Measurements from ENCODE around the gene PRR33.

PRR33 gene

GRCh38 chr11:1843098-1843473, 48.6 kb downstream of the PRR33 start:
- no peak overlapping the region for H3K9ac ChIP-seq (ENCODE audit: low read depth, low read length)
- H3K36me3 ChIP-seq (ENCODE audit: insufficient read depth, low read length): no peaks in the 10 kb centered on the region
- no peaks in the 10 kb centered on the region for H3K4me1 ChIP-seq (ENCODE audit: insufficient read depth, low read length)
- H3K9me3 ChIP-seq (ENCODE audit: control insufficient read depth, insufficient read depth, low read length): no peaks in the 10 kb centered on the region

GRCh38 chr11:1842149-1843097, 49.3 kb downstream of the PRR33 start:
- no peaks in the 10 kb centered on the region for H3K36me3 ChIP-seq (ENCODE audit: insufficient read depth, low read length)
- H3K9me3 ChIP-seq (ENCODE audit: control insufficient read depth, insufficient read depth, low read length): no peaks in the 10 kb centered on the region
- no peak overlapping the region for H3K9ac ChIP-seq (ENCODE audit: low read depth, low read length)
- no peaks in the 10 kb centered on the region for H3K4me1 ChIP-seq (ENCODE audit: insufficient read depth, low read length)

- Histone ChIP-seq H3K4me1 (ENCODE audit: insufficient read depth, low read length) (no peaks in the 10 kb centered on the region), H3K9me3 (ENCODE audit: control insufficient read depth, insufficient read depth, low read length) (no peaks in the 10 kb centered on the region), H3K9ac (ENCODE audit: low read depth, low read length) (no peak overlapping the region), H3K36me3 (ENCODE audit: insufficient read depth, low read length) (no peaks in the 10 kb centered on the region)
Observed at GRCh38 chr11:1841511-1842148, 50.1 kb downstream of the PRR33 start.

- no peaks in the 10 kb centered on the region for H3K9me3 ChIP-seq (ENCODE audit: control insufficient read depth, insufficient read depth, low read length)
- H3K4me1 ChIP-seq (ENCODE audit: insufficient read depth, low read length): no peaks in the 10 kb centered on the region
- H3K36me3 ChIP-seq (ENCODE audit: insufficient read depth, low read length): no peaks in the 10 kb centered on the region
- H3K9ac ChIP-seq (ENCODE audit: low read depth, low read length): no peak overlapping the region
Observed at GRCh38 chr11:1840780-1841480, 50.8 kb downstream of the PRR33 start.

GRCh38 chr11:1839924-1840779, 51.5 kb downstream of the PRR33 start:
- H3K36me3 ChIP-seq (ENCODE audit: insufficient read depth, low read length): no peaks in the 10 kb centered on the region
- no peaks in the 10 kb centered on the region for H3K4me1 ChIP-seq (ENCODE audit: insufficient read depth, low read length)
- no peaks in the 10 kb centered on the region for H3K9me3 ChIP-seq (ENCODE audit: control insufficient read depth, insufficient read depth, low read length)
- H3K9ac ChIP-seq (ENCODE audit: low read depth, low read length): no peak overlapping the region

GRCh38 chr11:1839204-1839923, 52.3 kb downstream of the PRR33 start:
- H3K4me1 ChIP-seq (ENCODE audit: insufficient read depth, low read length): no peaks in the 10 kb centered on the region; the same call in 1 of the 2 replicates
- H3K36me3 ChIP-seq (ENCODE audit: insufficient read depth, low read length): no peaks in the 10 kb centered on the region
- H3K9me3 ChIP-seq (ENCODE audit: control insufficient read depth, insufficient read depth, low read length): no peaks in the 10 kb centered on the region
- no peak overlapping the region for H3K9ac ChIP-seq (ENCODE audit: low read depth, low read length)

- no peaks in the 10 kb centered on the region; the same call in 1 of the 2 replicates for H3K4me1 ChIP-seq (ENCODE audit: insufficient read depth, low read length)
- H3K9ac ChIP-seq (ENCODE audit: low read depth, low read length): no peak within 1 kb of the TSS
- no peaks in the 10 kb centered on the region for H3K36me3 ChIP-seq (ENCODE audit: insufficient read depth, low read length)
- H3K9me3 ChIP-seq (ENCODE audit: control insufficient read depth, insufficient read depth, low read length): no peaks in the 10 kb centered on the region
Observed at GRCh38 chr11:1838426-1839144, 53.1 kb downstream of the PRR33 start, which contains the start of gene TNNI2. Gene TNNI2, plus strand, starts transcription at chr11:1838981. Its CDS starts 716 bp downstream, at chr11:1839697.
